NCI-H510A treated with DMSO at 0.1 percent for 48 hours (cell line): Measurements from ENCODE around the gene EIF4E2.
A peak's percentile ranks its signal among the peaks of the same experiment; 100 is the strongest.
"Not testable (repeated sequence)": the region's sequence is repeated elsewhere in the genome, so short reads cannot be mapped to it uniquely, and the experiment has no call there.

Source experiments
- DNase-seq: peaks from one replicate; lab custom pipeline; 2025; lab: John Stamatoyannopoulos, UW

EIF4E2 gene

DNA sequence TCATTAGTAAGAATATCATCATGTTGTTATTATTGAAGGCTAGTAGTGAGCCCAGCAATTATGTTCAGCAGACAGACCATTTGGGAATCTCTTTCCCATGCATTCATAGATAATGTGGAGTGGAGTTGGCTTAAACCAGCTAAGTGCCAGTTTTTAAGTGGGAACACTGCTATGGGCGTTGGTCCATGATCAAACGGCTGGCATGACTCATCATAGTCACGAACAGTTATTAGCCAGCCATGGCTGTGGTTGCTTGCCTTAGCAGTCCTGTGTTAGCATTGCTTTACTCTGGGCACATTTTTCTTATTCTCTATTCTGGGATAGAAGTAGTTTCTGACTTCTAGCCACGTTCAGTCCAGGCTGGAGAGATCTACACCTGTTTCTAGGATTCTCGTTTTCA, 17.7 kb downstream of the EIF4E2 start:
- no peak for DNase-seq

DNA sequence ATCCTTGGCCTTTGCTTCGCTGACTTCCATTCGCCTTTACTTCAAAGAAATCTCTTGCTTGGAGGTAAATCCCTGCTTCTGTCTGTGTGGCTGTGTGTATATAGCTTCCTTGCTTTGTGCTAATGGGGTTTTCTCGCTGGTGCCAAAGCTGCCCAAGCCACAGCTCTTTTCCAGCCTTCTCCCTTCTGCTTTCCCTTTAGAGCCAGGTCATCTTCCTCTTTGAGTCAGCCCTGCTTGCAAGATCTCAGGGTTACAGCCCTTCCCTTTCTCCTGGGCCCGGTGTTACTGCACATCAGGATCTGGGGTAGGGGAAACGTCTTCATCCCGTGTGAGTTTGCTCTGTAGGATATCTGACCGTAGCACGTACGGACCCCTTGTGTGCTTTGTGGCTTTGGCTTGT, 19.1 kb downstream of the EIF4E2 start:
- DNase-seq, result no peak

DNA sequence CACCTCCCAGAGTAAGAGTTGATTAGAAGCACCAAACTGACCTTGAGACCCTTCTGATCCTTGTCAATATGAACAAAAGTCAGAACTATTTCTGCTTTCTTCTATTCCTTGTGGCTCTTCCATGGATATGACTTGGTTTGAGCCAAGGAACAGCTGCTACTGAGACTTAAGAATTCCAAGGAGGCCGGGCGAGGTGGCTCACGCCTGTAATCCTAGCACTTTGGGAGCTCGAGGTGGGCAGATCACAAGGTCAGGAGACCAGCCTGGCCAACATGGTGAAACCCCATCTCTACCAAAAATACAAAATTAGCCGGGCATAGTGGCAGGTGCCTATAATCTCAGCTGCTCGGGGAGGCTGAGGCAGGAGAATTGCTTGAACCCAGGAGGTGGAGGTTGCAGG, 20.0 kb downstream of the EIF4E2 start:
- not testable (repeated sequence) for DNase-seq

DNA sequence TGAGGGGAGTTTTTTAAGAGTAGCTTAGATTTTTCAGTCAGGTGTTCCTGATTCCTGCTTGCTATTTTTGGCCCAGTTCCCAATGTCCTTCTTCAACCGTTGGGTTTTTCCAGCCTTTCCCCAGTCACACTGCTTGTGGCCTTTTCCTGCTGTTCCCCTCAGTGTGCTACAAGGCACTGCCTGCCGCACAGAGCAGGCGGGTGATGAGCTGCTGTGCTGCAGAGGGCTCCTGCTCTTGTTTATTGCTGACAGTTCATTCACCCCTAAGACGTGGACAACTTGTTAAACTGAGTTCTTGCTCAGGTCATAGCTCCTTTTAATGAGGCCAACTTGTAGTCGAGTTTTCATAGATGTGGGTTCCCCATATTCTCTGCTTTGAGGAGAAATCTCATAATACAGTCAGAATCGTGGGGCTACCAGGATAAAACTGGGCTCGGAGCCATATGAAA, 20.6 kb downstream of the EIF4E2 start:
- DNase-seq, result no peak

DNA sequence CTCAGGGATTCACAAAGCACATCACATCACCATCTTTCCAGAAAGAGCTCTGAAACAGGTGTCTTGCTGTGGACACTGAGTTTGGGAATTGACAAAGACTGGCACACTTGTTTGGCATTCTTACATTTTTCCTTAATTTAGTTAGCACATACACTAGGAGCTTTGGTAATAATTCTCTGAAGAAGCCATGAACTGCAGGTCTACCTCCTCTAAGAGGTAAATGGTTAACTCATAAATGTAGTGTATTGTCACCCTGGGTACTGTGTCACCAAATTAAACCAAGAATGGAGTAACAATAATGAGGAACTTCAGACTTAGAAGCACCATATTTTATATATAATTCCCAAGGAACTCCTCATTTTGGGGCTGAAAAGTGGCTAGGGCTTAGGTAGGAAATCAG, 22.6 kb downstream of the EIF4E2 start:
- DNase-seq, result no peak

DNA sequence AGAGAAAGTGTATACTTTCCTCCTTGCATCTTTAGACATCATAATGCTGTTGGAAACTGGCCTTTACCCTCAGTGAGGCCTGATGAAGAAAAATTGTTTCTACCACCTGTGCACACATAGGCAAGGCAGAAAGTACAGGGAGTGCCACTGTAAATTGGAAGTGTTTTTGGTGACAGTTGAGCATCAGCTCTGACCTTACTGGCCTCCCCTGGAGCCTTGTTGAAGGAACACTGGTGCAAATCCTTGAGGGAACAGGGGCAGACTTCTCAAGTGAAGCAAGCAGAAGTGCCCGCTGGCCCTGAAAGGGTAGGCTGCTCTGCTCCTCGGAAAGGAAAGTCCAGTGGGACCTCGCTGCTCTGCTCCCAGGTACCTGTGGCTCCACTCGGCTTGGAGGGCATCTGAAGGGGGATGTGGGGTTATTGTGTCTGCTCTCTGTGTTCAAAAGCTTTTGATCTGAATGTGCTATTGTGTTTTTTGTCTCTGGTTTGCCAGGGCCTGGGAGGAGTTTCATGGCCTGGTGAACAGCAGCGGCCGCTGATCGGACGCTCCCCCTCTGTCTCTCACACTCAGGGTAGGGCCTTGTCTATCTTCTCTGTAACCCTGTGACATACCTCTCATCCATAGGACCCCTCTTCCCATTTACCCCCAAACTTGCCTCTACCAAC, 23.4 kb downstream of the EIF4E2 start:
- no peak for DNase-seq

DNA sequence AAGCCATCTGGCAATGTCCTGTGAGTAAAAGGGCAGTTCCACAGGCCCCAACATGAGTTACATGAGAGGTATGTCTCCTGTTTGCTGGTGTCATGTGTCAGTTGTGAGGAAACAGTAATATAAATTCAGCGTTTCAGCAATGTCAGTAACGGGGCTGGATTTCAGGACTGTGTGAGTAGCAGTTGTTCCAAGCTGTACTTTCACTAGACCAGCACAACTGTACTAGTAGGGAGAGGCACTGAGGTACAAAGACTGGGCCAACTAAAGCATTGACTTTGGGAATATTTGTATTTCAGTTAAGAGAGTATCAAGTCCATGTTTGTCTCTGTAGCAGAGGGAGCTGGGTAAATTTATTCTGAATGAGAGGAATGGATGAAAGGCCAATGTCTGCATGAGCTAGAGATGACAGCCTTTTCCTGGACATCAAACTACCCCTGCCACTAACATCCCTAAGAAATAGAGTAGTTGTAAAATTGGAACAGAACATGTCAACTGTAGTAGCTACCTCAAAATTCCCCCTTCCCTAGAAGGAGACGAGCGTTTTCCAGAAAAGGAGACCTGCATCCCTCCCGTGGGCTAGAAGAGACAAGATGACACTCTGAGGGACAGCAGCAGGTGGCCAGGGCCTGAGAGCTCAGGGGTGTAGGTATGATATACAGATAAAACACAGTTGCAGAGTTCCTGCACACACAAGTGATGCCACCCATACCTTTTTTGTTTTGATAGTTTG, 24.4 kb downstream of the EIF4E2 start:
- DNase-seq, result no peak

DNA sequence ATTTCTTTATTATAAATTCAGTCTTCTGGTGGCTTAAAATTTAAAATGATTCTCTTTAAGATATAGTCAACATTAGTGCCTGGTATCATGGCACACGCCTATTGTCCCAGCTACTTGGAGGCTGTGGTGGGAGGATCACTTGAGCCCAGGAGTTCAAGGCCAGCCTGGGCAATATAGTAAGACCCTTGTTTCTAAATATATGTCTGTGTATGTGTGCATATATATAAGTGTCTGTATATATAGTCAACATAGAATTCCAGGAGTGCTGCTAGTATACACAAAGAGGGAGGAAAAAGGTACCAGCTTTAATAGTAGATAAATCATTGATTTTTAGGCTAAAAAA, 24.9 kb downstream of the EIF4E2 start:
- no peak for DNase-seq

DNA sequence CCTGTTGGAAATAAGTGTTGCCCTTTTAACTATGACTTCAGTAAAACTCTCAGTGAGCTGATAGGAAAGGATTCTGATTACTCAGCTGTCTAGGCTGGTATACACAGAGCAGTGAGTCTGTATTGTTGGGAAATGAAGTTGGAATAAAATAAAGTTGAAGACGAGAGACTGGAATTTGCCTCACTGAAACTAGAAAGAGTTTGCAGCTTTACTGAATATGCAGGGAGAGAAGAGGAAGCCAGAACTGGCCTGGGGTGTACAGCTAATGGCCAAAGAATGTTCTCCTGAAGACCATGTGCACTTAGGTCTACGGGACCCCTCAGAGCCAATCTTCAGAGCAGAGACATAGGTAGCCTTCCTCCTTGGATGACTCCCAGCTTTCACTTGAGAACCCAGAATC, 26.5 kb downstream of the EIF4E2 start:
- no peak for DNase-seq

DNA sequence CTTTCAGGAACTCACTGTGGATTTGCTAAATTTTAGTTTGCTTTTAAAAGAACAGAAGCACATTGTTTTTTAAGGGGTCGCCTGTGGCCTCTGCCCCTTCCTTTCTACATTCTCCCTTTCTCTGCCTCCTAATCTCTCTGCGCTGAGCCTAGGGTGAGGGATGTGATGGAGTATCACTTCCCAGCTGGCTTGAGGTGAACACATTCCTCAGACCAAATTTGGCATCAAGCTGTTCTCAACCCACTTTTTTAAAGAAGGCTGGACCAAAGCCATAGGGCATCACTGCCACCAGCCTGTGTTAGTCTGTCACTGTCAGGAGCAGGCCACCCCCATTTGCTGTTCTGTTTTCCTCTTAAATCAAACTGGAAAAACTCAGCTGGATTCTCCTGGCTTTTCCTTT, 27.4 kb downstream of the EIF4E2 start:
- no peak for DNase-seq

DNA sequence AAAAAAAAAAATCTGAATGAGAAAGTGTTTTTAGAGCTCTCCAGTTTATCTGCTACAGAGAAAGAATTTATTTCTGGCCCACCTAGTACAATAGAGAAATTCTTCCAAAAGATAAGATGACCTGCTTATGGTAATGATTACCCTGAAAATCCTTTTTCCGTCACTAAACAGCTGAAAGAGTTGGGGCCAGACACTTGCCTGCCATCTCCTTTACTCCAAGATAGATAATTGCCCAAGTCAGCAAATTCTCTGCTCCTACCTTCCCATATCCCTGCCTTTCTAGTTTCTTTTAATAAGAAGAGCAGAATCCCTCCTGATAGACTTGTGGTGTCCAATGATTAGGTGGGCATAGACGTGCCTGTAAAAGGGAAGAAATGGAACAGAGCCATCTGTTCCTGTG, 28.1 kb downstream of the EIF4E2 start:
- DNase-seq, result no peak

DNA sequence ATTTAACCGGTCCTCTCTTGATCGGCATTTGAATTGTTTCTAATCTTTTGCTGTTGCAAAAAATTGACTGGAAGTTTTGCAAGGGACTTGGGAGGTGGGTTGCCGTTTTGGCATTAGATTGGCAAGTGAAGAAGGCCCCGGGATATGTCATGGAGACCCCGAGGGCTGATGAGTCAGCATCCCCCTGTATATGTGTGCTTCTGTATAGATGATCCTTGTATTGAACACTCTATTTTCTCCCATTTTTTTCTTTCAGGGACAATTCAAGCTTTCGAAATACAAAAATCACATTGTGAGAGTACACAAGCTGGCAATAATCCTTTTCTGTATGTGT, 30.1 kb downstream of the EIF4E2 start:
- DNase-seq, result no peak

DNA sequence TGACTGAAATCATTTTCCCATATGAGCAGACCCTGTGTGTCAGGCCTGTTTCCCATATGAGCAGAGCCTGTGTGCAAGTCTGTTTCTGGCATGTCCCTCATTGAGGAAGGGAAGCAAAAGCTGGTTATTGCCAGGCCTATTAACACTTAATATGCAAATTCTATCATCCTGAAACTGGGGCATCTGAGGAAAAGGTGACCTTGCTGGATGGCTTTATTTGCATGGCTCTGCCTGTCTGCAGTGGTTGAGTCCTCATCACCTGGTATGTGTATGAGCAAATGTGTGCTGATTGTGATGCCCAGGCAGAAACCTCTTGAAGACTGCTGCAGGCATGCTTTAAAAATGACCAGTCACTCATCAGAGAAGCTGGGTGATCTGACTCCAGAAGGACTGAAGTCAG, 31.2 kb downstream of the EIF4E2 start:
- DNase-seq, result no peak

DNA sequence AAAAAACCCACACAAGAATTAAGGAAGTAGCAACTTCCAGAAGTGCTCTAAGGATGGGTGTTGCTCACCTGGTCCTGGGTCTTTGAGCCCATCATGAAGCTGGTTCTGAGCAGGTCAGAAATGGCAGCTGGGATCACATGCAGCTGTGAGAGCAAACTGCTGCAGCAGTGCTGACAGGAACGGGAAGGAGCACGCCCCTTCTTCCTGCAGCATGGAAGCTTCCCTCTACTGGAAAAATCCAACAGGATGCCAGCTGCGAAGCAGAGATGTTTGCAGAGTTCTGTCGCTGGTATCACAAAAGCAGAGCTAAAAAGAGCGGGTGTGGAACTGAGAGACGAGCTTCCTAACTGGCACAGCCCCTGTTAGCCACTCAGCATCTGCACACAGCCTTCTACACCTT, 33.7 kb downstream of the EIF4E2 start:
- peak; percentile 32 for DNase-seq

DNA sequence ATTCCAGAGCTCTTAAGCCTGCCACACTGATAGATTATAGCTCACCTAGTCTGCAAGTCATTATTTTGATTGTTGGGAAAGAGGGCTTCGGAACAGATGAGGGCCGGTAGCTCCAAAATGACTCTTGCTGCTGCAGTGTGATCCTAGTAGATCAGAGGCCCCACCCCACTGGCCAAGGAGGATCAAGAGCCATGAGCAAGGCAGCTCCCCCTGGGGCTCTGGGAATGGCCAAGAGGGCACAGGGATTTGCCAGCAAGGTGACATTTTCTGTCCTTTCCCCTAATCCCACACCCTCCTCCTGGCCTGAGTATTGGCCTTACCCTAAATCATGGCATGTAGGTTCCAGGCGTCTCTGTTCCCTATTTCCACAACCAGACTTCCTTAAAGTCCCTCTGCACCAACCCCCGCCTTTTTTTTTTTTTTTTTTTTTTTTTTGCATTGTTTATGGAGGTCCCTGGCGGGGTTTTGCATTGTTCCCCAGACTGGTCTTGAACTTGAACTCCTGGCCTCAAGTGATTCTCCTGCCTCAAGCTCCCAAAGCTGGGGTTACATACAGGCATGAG, 36.5 kb downstream of the EIF4E2 start:
- DNase-seq, result no peak

DNA sequence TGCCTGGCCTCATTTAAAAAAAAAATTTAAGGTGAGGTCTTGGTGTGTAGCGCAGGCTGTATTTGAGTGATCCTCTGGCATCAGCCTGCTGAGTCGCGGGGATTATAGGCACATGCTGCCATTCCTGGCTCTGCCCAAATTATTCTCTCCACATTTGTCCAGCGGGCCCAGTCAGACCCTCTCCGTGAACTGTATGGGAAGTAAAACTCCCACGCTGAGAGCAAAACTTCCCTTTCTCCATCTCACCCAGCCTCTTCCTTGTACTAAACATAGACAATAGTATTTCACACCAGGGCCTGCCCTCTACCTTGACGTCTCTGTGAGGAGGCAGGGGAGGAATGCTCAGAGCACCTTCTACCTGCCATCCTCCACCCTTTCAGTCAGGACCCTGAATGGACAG, 37.0 kb downstream of the EIF4E2 start:
- no peak for DNase-seq

DNA sequence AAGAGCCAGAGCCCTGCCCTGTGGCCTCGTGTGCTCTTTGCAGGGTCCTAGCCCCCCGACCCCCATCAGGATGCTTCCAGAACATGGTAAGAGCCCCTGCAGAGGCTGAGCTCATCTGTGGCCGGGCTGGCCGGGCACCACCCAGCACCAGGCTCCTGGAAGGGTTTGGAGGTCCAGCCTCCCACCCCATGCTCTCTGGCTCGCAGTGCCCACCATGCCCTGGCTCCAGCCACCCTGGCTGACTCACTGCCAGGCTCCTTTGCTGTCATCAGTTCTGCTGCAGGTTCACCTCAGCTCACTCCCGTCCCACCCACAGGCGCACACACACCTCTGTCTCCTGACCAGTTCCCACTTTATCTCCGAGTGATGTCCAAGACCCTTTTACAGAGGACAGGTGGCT, 37.5 kb downstream of the EIF4E2 start:
- no peak for DNase-seq

DNA sequence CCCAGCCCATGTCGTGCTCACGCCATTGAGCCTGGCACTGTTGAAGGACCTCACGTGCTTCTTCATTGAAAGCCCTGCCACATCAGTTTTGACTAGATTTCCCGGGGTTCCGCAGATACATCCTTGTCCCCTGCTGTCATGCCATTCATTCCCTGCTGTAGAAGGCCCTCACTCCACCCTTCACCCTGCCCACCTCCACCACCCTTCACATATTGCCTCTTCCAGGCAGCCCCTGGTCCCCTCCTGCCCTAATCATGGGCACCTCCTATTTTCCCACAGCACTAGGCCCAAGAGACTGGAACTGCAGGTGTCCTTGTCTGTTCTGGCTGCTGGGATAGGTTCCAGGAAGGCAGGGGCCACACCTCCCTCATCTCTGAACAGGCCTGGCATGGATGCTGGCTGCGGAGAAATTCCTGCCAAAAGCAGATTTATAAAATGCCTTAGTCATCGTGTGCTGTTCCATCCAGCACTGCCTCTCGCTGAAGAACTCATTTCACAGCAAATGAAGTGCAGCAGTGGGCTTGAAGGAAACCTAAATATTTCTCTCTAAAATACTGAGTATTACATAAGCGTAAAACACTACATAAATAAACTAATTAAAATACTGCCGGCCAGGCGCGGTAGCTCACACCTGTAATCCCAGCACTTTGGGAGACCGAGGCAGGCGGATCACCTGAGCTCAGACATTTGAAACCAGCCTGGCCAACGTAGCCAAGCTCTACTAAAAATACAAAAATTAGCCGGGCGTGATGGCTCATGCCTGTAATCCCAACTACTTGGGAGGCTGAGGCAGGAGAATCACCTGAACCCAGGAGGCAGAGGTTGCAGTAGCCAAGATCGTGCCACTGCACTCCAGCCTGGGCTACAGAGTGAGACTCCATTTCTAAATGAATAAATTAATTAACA, 38.4 kb downstream of the EIF4E2 start:
- DNase-seq, result no peak

DNA sequence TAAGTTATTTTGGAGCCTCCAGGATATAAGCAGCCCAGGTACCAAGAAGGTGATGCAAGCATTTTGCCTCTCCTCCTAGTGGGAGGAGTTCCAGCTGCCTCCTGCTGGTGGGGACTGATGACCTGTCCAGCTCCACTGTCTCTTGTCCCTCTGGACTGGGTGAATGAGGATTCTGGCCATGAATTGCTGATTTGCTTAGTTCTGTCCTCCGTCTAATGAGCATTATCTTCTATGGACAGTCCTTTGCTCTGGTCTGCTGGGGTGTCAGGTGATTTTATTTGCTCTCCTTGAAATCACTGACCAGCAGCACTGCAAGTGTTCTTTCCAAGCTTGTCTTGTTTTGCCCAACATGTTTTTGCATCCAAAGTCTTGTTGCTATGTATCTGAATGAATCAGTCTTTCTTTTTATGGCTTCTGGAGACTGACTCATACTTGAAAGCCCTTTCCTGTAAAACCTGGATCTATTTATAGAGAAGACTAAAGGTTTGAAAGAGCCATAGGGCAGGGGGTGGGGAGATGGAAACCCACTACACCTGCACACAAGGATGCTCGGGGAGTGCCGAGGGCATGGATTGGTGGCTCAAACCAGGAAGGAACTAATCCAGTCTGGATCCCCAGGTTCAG, 42.4 kb downstream of the EIF4E2 start:
- DNase-seq, result no peak

DNA sequence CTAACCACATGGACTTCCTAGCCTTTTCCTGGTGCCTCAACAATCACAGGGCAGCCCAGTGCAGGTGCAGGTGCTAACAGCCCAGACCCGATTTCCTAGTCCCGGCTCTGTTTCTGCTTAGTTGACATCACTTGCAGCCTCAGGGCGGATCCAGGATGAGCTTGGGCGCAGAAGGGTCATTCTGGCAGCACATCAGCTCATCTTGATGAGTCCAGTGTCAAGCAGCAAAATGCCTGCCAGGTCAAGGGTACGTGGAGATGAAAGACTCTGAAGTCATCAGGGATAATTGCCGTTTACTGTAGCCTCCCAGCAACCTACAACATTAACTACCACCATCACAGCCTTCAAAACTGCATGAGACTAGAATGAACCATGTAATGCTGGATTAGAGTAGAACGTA, 43.5 kb downstream of the EIF4E2 start:
- DNase-seq, result no peak

DNA sequence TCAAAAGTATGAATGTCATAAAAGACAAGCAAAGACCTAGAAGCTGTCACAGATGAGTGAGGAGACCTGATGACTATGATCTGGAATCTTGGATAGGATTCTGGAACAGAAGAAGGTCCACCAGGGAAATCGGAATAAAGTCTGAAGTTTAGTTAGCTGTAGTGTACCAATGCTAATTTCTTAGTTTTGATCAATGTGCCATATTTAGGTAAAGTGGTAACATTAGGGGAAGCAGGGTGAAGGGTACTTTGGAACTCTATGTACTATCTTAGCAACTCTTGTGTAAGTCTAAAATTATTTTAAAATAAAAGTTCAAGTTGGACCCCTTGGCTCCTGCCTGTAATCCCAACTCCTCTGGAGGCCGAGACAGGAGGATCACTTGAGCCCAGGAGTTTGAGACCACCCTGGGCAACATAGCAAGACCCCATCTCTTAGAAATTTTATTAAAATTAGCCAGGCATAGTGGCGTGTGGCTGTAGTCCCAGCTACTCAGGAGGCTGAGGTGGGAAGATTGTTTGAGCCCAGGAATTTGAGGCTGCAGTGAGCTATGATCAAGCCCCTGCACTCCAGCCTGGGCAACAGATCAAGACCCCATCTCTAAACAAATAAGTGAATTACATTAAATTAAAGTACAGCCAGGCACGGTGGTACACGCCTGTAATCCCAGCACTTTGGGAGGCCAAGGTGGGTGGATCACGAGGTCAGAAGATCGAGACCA, 47.0 kb downstream of the EIF4E2 start:
- DNase-seq, result no peak

DNA sequence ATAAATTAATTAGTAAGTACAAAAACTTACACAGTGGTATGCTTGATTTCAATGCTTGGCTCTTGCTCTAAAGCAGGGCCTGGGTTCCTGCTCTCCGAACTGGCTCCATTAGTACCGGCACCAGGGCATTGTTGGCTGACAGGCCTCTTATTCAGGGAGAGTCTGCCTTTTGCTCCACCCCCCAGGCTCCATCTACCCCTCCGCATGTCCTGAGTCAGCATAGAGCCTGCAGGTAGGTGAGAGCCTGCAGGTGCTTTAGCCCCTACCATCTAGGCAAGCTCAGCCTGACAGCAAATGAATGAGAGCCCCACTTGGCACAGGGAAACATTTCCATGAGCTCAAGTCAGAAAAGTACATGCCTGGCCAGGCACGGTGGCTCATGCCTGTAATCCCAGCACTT, 47.8 kb downstream of the EIF4E2 start:
- DNase-seq, result no peak
